IMR-90 (cell line): ENCODE data around the gene ABTB1.

Experiments
- BHLHE40 ChIP-seq: fragments of 150-350 bp; IDR thresholded peaks from 2 replicates; pipeline ENCODE4 v1.6.1; 2016; ENCODE audit warnings: mild to moderate bottlenecking, low read depth, low read length
- CEBPB ChIP-seq: IDR thresholded peaks from 2 replicates; pipeline ENCODE4 v1.6.1; 2012; ENCODE audit warnings: low read depth, low read length, improper control_type of control experiment

DNA sequence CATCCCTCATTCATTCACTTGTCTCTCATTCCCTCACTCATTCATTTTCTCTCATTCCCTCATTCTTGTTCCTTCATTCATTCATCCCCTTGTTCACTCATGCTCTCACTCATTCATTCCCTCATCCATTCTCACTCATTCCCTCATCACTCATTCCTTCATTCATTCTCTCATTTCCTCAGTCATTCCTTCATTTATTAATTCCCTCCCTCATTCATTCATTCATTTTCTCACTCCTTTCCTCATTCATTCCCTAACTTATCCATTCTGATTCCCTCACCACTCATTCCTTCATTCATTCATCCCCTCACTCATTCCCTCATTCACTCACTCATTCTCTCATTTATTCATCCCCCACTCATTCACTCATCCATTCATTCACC is 13.8 kb downstream of the ABTB1 start:
- no peak for TF ChIP-seq BHLHE40
- TF ChIP-seq CEBPB = no peak
